A673 (cell line): ENCODE results near the gene PTPRK.

Source experiments
- EZH2 ChIP-seq: fragments of 200-600 bp; sonication (generic); IDR thresholded peaks from 2 replicates; pipeline ENCODE4 v1.6.1; 2017; ENCODE audit warnings: borderline replicate concordance, low read depth, mild to moderate bottlenecking, mixed read lengths, antibody characterized with exemption, low read length; ENCODE audit not compliant: poor library complexity, severe bottlenecking
- TF ChIP-seq, protein P1 (sequence below): fragments of 300-800, 200-600 bp; sonication (generic); conservative IDR thresholded peaks from 2 replicates; pipeline ENCODE4 v1.5.1; 2017; ENCODE audit warnings: low read depth, mild to moderate bottlenecking, antibody characterized with exemption, low read length, moderate library complexity, mixed read lengths

- TF ChIP-seq, protein P1, sequence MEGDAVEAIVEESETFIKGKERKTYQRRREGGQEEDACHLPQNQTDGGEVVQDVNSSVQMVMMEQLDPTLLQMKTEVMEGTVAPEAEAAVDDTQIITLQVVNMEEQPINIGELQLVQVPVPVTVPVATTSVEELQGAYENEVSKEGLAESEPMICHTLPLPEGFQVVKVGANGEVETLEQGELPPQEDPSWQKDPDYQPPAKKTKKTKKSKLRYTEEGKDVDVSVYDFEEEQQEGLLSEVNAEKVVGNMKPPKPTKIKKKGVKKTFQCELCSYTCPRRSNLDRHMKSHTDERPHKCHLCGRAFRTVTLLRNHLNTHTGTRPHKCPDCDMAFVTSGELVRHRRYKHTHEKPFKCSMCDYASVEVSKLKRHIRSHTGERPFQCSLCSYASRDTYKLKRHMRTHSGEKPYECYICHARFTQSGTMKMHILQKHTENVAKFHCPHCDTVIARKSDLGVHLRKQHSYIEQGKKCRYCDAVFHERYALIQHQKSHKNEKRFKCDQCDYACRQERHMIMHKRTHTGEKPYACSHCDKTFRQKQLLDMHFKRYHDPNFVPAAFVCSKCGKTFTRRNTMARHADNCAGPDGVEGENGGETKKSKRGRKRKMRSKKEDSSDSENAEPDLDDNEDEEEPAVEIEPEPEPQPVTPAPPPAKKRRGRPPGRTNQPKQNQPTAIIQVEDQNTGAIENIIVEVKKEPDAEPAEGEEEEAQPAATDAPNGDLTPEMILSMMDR: no peak
- no peak for TF ChIP-seq EZH2
Observed at GRCh38 chr6:128131566-128131965, 388.8 kb downstream of the PTPRK start.
